ENCODE results near the gene VTI1A. TPM values are rescaled to one million over a fixed set of nuclear protein-coding genes. Genes with fewer than 3 reads are reported as not detected.

VTI1A gene
- total RNA-seq, 1 experiment from 2014 or later, result 22.0 TPM

GRCh38 chr10:112497347-112497950 lies 50.4 kb downstream of the VTI1A start:
- Histone ChIP-seq H3K79me1 (ENCODE audit: insufficient read depth, low read depth, low read length, poor library complexity, severe bottlenecking) (no peaks in the 10 kb centered on the region), H2AFZ (ENCODE audit: low read length) (no peak overlapping the region), H3K4ac (ENCODE audit: low read depth, low read length) (no peak overlapping the region), H3K23me2 (ENCODE audit: insufficient read length, low read depth, low read length, poor library complexity, severe bottlenecking) (no peaks in the 10 kb centered on the region), H3K56ac (ENCODE audit: insufficient read length, low read depth, low read length) (no peak overlapping the region), H2BK15ac (ENCODE audit: low read depth, low read length) (no peak overlapping the region), H3K27me3 (ENCODE audit: insufficient read depth, low read length) (no peaks in the 10 kb centered on the region), H2BK20ac (ENCODE audit: low read depth, low read length, poor library complexity, severe bottlenecking) (no peak overlapping the region), H4K8ac (replicated peaks; ENCODE audit: insufficient read length, low read depth, low read length) (no peak overlapping the region), H3K18ac (ENCODE audit: insufficient read length, low read depth, low read length) (no peak overlapping the region), H3K14ac (ENCODE audit: insufficient read depth, low read length) (no peak overlapping the region), H3K23ac (ENCODE audit: insufficient read length, low read depth, low read length) (no peak overlapping the region), H3K79me2 (ENCODE audit: insufficient read depth, low read length) (no peaks in the 10 kb centered on the region), H2AK5ac (ENCODE audit: insufficient read length, low read length) (no peak overlapping the region), H3T11ph (ENCODE audit: low read length) (no peak overlapping the region), H2BK120ac (ENCODE audit: low read depth, low read length, poor library complexity, severe bottlenecking) (no peak overlapping the region), H3K4me1 (ENCODE audit: insufficient read depth, low read length) (no peaks in the 10 kb centered on the region), H4K5ac (ENCODE audit: insufficient read length, low read depth, low read length) (no peak overlapping the region), H3K9me3 (ENCODE audit: control insufficient read depth, low read depth, low read length) (no peaks in the 10 kb centered on the region), H4K20me1 (ENCODE audit: control insufficient read depth, insufficient read depth, insufficient read length) (no peaks in the 10 kb centered on the region), H2BK5ac (ENCODE audit: insufficient read length, low read length) (no peak overlapping the region), H3K27ac (ENCODE audit: insufficient read length, low read depth, low read length) (no peak overlapping the region), H2BK12ac (ENCODE audit: insufficient read length, low read depth, low read length) (no peak overlapping the region), H3K4me2 (ENCODE audit: insufficient read depth, insufficient read length, low read length) (no peak overlapping the region), H3K9ac (ENCODE audit: extremely low read depth, insufficient read length, low read length) (no peak overlapping the region), H4K91ac (ENCODE audit: insufficient read length, low read depth, low read length) (no peak overlapping the region)
- Mint-ChIP-seq H3K4me1 (no peaks in the 10 kb centered on the region), H3K27me3 (ENCODE audit: low read depth) (no peaks in the 10 kb centered on the region), H3K9me3 (no peaks in the 10 kb centered on the region), H3K36me3 (ENCODE audit: insufficient read depth in 1 of 3, low read depth in 3 of 3) (no peaks in the 10 kb centered on the region), H3K4me3 (no peak overlapping the region), H3K27ac (no peak overlapping the region)
- no peak for DNase-seq
- no CpG with 5 or more reads among the region's 3 CpGs for WGBS (ENCODE audit: extremely low coverage, insufficient read length, low lambda C conversion rate)
- TF ChIP-seq CTCF (conservative IDR thresholded peaks at IDR 0.05), result no peak

All from H9 (cell line).